ENCODE data around the gene MUS81. TPM values are rescaled to one million over a fixed set of nuclear protein-coding genes. Genes with fewer than 3 reads are reported as not detected.

Gene MUS81
- total RNA-seq, 5 donors from 2014 or later (not counting 1 experiment from before 2014, with no cell fraction given): 55.5 to 118 (median 95.6) TPM

DNA sequence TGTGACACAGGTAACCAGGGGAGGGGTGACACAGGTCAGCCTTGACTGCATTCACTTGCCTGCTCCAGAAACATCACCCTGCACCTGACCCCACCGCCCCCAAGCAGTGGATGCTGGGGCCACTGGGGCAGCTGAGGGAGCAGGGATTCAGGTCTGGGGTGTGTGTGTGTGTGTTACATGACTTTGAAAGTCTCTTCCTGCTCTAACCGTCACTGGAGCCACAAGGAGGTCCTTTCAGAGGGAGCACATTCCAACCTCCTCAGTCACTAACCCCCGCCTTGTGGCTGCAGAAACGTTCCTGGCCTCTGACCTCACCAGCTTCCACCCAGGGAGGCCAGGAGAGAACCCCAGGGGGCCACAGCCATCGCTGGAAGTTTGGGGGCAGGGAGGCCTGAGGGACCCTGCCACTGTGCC lies 42.8 kb downstream of the MUS81 start:
- Histone ChIP-seq H3K4me1 (ENCODE audit: control insufficient read depth in 1 of 2, extremely low read depth in 1 of 2, insufficient read depth in 2 of 2, low read length in 2 of 2) (peaks cover 7 to 29% of the 10 kb centered on the region in 2 experiments), H3K36me3 (ENCODE audit: control insufficient read depth in 2 of 2, extremely low read depth in 1 of 2, insufficient read depth in 1 of 2, low read length in 1 of 2) (no peaks in the 10 kb centered on the region), H3K27ac (ENCODE audit: low read length) (no peak overlapping the region), H3K9me3 (no peaks in the 10 kb centered on the region), H3K4me3 (ENCODE audit: control insufficient read depth in 1 of 2, extremely low read depth in 1 of 2, low read length in 1 of 2) (no peak overlapping the region), H3K27me3 (replicated peaks in 1 of 2; ENCODE audit: control insufficient read depth in 2 of 2, extremely low read depth in 1 of 2, insufficient read depth in 2 of 2, low read length in 1 of 2) (peaks cover 0 to 43% of the 10 kb centered on the region in 2 experiments)
- WGBS (ENCODE audit: insufficient coverage): 13% methylated on average over 1 of the region's 5 CpGs
- CTCF ChIA-PET: no interaction called here
- Mint-ChIP-seq H3K36me3 (no peaks in the 10 kb centered on the region), H3K4me1 (peaks cover 5 to 14% (median 6%) of the 10 kb centered on the region in 3 donors), H3K27me3 (peaks cover 0 to 4% of the 10 kb centered on the region in 2 donors), H3K4me3 (no peak overlapping the region), H3K27ac (no peak overlapping the region), H3K9me3 (no peaks in the 10 kb centered on the region)
- POLR2A ChIA-PET: interaction anchor here in 1 of 2 donors (0.5 kb wide), 1 partner anchor 1569 kb away, joined by 3 read pairs; no protein-coding TSS in a partner anchor
- no peak for ATAC-seq (replicated peaks in 1 of 4)
- DNase-seq: no peak

DNA sequence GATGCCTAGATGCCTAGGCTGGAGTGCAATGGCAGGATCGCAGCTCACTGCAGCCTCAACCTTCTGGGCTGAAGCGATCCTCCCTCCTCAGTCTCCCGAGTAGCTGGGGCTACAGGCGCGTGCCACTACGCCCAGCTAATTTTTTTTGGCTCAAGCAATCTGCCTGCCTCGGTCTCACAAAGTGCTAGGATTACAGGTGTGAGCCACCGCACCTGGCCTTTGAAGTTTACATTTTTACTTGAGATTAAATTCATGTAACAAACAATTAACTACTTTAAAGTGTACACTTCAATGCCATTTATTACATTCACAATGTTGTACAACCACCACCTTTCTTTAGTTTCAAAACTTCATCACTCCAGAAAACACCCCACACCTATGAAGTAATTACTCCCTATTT lies 43.5 kb downstream of the MUS81 start:
- ATAC-seq (replicated peaks in 1 of 4): no peak
- H3K4me1 ChIP-seq (ENCODE audit: control insufficient read depth in 1 of 2, extremely low read depth in 1 of 2, insufficient read depth in 2 of 2, low read length in 2 of 2): peaks cover 7 to 27% of the 10 kb centered on the region in 2 experiments
- Mint-ChIP-seq H3K4me3 (no peak overlapping the region), H3K27me3 (peaks cover 0 to 3% of the 10 kb centered on the region in 2 donors), H3K36me3 (no peaks in the 10 kb centered on the region), H3K4me1 (peaks cover 3 to 13% (median 5%) of the 10 kb centered on the region in 3 donors), H3K27ac (no peak overlapping the region), H3K9me3 (no peaks in the 10 kb centered on the region)
- H3K4me3 ChIP-seq (ENCODE audit: control insufficient read depth in 1 of 2, extremely low read depth in 1 of 2, low read length in 1 of 2): no peak overlapping the region
- ChIA-PET POLR2A (no interaction called here), CTCF (no interaction called here)
- DNase-seq: no peak
- H3K27me3 ChIP-seq (replicated peaks in 1 of 2; ENCODE audit: control insufficient read depth in 2 of 2, extremely low read depth in 1 of 2, insufficient read depth in 2 of 2, low read length in 1 of 2): peaks cover 0 to 42% of the 10 kb centered on the region in 2 experiments
- WGBS (ENCODE audit: insufficient coverage): 88% methylated on average over 8 of the region's 8 CpGs
- no peaks in the 10 kb centered on the region for H3K9me3 ChIP-seq
- no peaks in the 10 kb centered on the region for H3K36me3 ChIP-seq (ENCODE audit: control insufficient read depth in 2 of 2, extremely low read depth in 1 of 2, insufficient read depth in 1 of 2, low read length in 1 of 2)
- no peak overlapping the region for H3K27ac ChIP-seq (ENCODE audit: low read length)

DNA sequence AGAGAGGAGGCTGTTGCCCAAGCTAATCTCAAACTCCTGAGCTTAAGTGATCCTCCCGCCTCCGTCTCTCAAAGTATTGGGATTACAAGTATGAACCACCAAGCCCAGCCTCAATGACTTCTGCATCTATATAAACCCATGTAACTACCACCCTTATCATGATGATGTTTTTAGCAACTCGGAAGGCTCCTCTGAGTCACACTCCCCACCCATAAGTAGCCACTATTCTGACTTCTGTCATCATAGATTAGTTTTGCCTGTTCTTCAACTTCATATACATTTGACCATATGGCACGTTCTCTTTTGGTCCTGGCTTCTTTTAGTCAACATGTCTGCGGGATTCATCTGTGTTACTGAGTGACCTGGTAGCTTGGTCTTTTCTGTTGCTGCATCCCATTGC lies 46.4 kb downstream of the MUS81 start:
- ATAC-seq (replicated peaks in 1 of 4): no peak

DNA sequence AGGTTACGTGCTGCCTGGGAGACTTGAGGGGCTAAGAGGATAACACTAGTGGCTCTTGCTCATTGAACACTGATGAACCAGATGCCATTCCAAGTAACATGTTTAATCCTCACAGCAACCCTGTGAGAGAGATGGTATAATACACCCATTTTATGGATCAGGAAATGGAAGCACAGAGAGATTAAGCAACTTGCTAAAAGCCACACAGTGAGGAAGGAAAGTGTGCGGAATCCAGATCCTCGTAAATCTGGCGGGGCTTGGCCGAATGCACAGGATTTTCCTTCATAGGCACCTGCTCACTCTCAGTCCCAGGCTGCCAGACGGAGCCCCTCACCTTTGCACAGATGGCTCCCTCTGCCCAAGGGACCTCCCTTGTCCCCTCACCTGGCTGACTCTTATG lies 47.6 kb downstream of the MUS81 start:
- WGBS (ENCODE audit: insufficient coverage): 89% methylated on average over 5 of the region's 6 CpGs
- Histone ChIP-seq H3K27ac (ENCODE audit: low read length) (no peak overlapping the region), H3K9me3 (no peaks in the 10 kb centered on the region), H3K27me3 (replicated peaks in 1 of 2; ENCODE audit: control insufficient read depth in 2 of 2, extremely low read depth in 1 of 2, insufficient read depth in 2 of 2, low read length in 1 of 2) (peaks cover 0 to 42% of the 10 kb centered on the region in 2 experiments), H3K4me3 (ENCODE audit: control insufficient read depth in 1 of 2, extremely low read depth in 1 of 2, low read length in 1 of 2) (no peak overlapping the region), H3K36me3 (ENCODE audit: control insufficient read depth in 2 of 2, extremely low read depth in 1 of 2, insufficient read depth in 1 of 2, low read length in 1 of 2) (no peaks in the 10 kb centered on the region), H3K4me1 (ENCODE audit: control insufficient read depth in 1 of 2, extremely low read depth in 1 of 2, insufficient read depth in 2 of 2, low read length in 2 of 2) (peaks cover 0 to 8% of the 10 kb centered on the region in 2 experiments)
- CTCF ChIA-PET: no interaction called here
- peaks cover 0 to 7% (median 6%) of the 10 kb centered on the region in 3 donors for H3K4me1 Mint-ChIP-seq
- no peaks in the 10 kb centered on the region for H3K9me3 Mint-ChIP-seq
- H3K36me3 Mint-ChIP-seq: no peaks in the 10 kb centered on the region
- POLR2A ChIA-PET: no interaction called here
- DNase-seq (no peak), ATAC-seq (replicated peaks in 1 of 4) (no peak)
- no peak overlapping the region for H3K27ac Mint-ChIP-seq
- peaks cover 1 to 4% of the 10 kb centered on the region in 2 donors for H3K27me3 Mint-ChIP-seq
- H3K4me3 Mint-ChIP-seq: no peak overlapping the region

More for the DNA sequence above, 46.4 kb downstream of the MUS81 start:
- no peaks in the 10 kb centered on the region for H3K9me3 Mint-ChIP-seq
- CTCF ChIA-PET: interaction anchor here (0.5 to 1.5 kb wide), 2 partner anchors 16 to 101 kb away, joined by 3 to 4 read pairs; partner anchors contain the start of gene CCDC85B (in 1 of the 2)
- Histone ChIP-seq H3K36me3 (ENCODE audit: control insufficient read depth in 2 of 2, extremely low read depth in 1 of 2, insufficient read depth in 1 of 2, low read length in 1 of 2) (no peaks in the 10 kb centered on the region), H3K27ac (ENCODE audit: low read length) (no peak overlapping the region), H3K4me3 (ENCODE audit: control insufficient read depth in 1 of 2, extremely low read depth in 1 of 2, low read length in 1 of 2) (no peak overlapping the region), H3K27me3 (replicated peaks in 1 of 2; ENCODE audit: control insufficient read depth in 2 of 2, extremely low read depth in 1 of 2, insufficient read depth in 2 of 2, low read length in 1 of 2) (peaks cover 0 to 41% of the 10 kb centered on the region in 2 experiments), H3K4me1 (ENCODE audit: control insufficient read depth in 1 of 2, extremely low read depth in 1 of 2, insufficient read depth in 2 of 2, low read length in 2 of 2) (peaks cover 0 to 9% of the 10 kb centered on the region in 2 experiments), H3K9me3 (no peaks in the 10 kb centered on the region)
- no peaks in the 10 kb centered on the region for H3K36me3 Mint-ChIP-seq
- peaks cover 0 to 10% (median 6%) of the 10 kb centered on the region in 3 donors for H3K4me1 Mint-ChIP-seq
- no peak overlapping the region for H3K4me3 Mint-ChIP-seq
- no peak for DNase-seq
- POLR2A ChIA-PET: interaction anchor here in 1 of 2 donors (0.5 kb wide), 1 partner anchor 311 kb away, joined by 3 read pairs; the partner anchor contains the start of gene KCNK7
- 63% methylated on average over 1 of the region's 5 CpGs for WGBS (ENCODE audit: insufficient coverage)
- H3K27ac Mint-ChIP-seq: no peak overlapping the region
- H3K27me3 Mint-ChIP-seq: peaks cover 1 to 4% of the 10 kb centered on the region in 2 donors

DNA sequence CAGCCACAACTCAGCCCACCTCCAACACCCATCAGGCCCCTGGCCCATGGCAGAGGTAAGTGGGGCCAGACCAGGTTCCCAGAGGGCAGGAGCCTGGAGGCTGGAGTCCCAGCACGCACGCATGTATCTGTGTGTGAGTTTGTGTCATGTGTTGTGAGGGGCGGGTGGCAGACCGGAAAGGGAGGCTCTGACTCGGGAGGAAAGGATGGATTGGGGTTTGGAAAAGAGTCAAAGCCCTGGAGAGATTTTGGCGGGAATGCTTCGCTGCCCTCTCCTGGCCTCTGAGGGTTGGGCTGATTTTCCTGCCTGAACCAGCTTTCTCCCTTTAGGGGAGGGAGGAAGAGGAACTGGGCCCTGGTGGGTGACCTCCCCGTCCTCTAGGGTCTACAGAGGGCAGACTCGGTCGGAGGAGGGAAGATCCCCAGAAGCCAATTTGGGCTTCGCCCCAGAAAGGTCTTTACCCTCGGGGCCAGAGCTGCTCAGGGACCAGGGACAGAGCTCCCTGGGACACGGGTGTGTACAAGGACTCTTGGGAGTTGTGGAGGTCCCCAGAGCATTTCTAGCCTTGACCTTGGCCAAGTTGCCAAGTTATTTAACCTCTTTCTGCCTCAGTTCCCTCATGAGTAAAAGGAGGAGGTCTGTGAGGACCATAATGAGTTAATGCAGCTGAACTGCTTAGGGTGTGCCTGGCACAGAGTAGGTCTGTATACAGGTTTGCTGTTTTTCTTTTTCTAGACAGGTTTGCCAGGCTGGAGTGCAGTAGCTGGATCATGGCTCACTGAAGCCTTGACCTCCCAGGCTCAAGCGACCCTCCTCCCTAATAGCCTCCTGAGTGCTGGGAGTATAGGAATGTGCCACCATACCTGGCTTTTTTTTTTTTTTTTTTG lies 51.7 kb downstream of the MUS81 start:
- H3K36me3 ChIP-seq (ENCODE audit: control insufficient read depth in 2 of 2, extremely low read depth in 1 of 2, insufficient read depth in 1 of 2, low read length in 1 of 2): peaks cover 0 to 3% of the 10 kb centered on the region in 2 donors
- CTCF ChIA-PET: no interaction called here
- POLR2A ChIA-PET: no interaction called here
- no peak overlapping the region for H3K27ac ChIP-seq (ENCODE audit: low read length)
- peaks cover 0 to 31% of the 10 kb centered on the region in 2 experiments for H3K27me3 ChIP-seq (replicated peaks in 1 of 2; ENCODE audit: control insufficient read depth in 2 of 2, extremely low read depth in 1 of 2, insufficient read depth in 2 of 2, low read length in 1 of 2)
- H3K4me3 Mint-ChIP-seq: no peak overlapping the region
- DNase-seq (no peak), ATAC-seq (replicated peaks in 1 of 4) (no peak)
- H3K27me3 Mint-ChIP-seq: peaks cover under 1 to 4% of the 10 kb centered on the region in 2 donors
- no peak overlapping the region for H3K4me3 ChIP-seq (ENCODE audit: control insufficient read depth in 1 of 2, extremely low read depth in 1 of 2, low read length in 1 of 2)
- H3K4me1 Mint-ChIP-seq: peaks cover 20 to 28% (median 26%) of the 10 kb centered on the region in 3 donors
- H3K4me1 ChIP-seq (ENCODE audit: control insufficient read depth in 1 of 2, extremely low read depth in 1 of 2, insufficient read depth in 2 of 2, low read length in 2 of 2): peaks cover 3 to 28% of the 10 kb centered on the region in 2 experiments
- peaks cover 5% of the 10 kb centered on the region for H3K36me3 Mint-ChIP-seq
- 61% methylated on average over 10 of the region's 14 CpGs for WGBS (ENCODE audit: insufficient coverage)
- no peak overlapping the region for H3K27ac Mint-ChIP-seq
- no peaks in the 10 kb centered on the region for H3K9me3 Mint-ChIP-seq
- no peaks in the 10 kb centered on the region for H3K9me3 ChIP-seq

DNA sequence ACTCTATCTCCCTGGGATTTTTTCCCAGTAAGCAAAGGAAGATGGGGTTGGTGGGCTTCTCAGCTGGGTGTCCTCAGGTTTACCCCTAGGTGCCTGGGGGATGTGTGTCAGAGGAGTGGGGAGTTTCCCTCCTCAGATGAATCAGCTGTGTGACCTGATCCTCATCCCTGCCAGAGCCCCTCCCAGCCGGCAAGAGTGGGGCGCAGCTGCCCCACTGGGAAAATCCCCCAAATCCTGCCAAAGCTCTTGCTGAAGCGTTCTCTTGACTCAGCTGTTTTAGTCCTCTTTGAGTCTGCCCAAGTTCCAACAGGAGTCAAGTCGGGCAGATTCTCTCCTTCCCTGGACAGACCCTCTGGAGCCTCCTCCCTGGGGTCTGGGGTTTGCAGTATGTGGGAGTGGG lies 52.6 kb downstream of the MUS81 start:
- Mint-ChIP-seq H3K4me3 (no peak overlapping the region), H3K4me1 (peaks cover 24 to 33% (median 32%) of the 10 kb centered on the region in 3 donors), H3K27me3 (peaks cover 0 to 4% of the 10 kb centered on the region in 2 donors), H3K27ac (no peak overlapping the region), H3K36me3 (peaks cover 7% of the 10 kb centered on the region), H3K9me3 (no peaks in the 10 kb centered on the region)
- ChIA-PET CTCF (no interaction called here), POLR2A (no interaction called here)
- 72% methylated on average over 3 of the region's 4 CpGs for WGBS (ENCODE audit: insufficient coverage)
- H3K27me3 ChIP-seq (replicated peaks in 1 of 2; ENCODE audit: control insufficient read depth in 2 of 2, extremely low read depth in 1 of 2, insufficient read depth in 2 of 2, low read length in 1 of 2): peaks cover 0 to 24% of the 10 kb centered on the region in 2 experiments
- peaks cover 12 to 37% of the 10 kb centered on the region in 2 experiments for H3K4me1 ChIP-seq (ENCODE audit: control insufficient read depth in 1 of 2, extremely low read depth in 1 of 2, insufficient read depth in 2 of 2, low read length in 2 of 2)
- peaks cover 0 to 11% of the 10 kb centered on the region in 2 donors for H3K36me3 ChIP-seq (ENCODE audit: control insufficient read depth in 2 of 2, extremely low read depth in 1 of 2, insufficient read depth in 1 of 2, low read length in 1 of 2)
- no peak overlapping the region for H3K27ac ChIP-seq (ENCODE audit: low read length)
- no peak for ATAC-seq (replicated peaks in 1 of 4)
- DNase-seq: no peak
- no peaks in the 10 kb centered on the region for H3K9me3 ChIP-seq
- H3K4me3 ChIP-seq (ENCODE audit: control insufficient read depth in 1 of 2, extremely low read depth in 1 of 2, low read length in 1 of 2): no peak overlapping the region

All from T-cell (primary cell).